ENCODE results near the gene GABRR3. TPM values are rescaled to one million over a fixed set of nuclear protein-coding genes. Genes with fewer than 3 reads are reported as not detected.

The GABRR3 gene
- total and polyA plus RNA-seq, 12 donors = not detected

DNA sequence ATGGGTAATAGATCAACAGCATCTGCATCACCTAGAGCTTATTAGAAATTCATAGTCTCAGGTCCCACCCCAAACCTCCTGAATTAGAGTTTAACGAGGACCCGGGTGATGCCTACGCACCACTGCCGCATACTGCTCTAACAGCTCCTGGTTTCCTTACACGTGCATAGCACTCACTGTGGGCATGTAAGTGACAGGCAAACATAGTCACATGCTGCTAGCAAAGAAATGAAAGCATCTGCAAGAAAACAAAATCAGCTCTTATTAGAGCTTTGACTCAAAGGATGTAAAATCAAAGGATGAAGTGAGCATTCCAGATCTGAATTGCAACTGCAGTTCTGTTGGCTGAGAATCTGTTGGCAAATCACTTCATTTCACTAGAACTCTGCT, 43.8 kb downstream of the GABRR3 start:
- no peak for ATAC-seq

DNA sequence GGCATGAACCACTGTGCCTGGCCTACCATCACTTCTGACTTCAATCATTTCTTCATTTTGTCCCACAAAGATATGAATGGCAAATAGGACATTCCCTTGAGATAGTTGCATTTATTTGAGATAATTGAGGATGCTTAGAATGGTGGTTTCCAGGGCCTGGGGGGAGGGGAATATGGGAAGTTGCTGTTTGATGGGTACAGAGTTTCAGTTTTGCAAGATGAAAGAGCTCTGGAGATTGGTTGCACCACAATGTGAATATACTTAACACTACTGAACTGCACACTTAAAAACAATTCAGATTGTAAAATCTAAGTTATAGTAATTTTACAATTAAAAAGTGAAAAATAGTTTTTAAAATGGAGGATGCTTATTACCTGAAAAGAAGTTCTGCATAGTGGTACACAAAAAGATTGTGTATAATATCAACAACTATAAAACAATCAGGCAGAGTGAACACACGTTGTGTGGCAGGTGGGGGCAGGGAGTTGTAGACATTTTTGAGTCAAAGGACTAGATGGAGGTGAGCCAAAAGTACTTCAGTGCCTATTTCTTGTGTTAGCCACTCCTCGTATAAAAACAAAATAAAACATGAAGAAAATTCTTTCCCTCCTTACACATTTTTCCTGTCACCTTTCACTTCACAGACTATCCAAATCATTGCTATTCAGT, 44.4 kb downstream of the GABRR3 start:
- Histone ChIP-seq H3K27ac (no peak overlapping the region), H3K4me3 (no peak overlapping the region), H3K27me3 (no peaks in the 10 kb centered on the region), H3K9me3 (no peaks in the 10 kb centered on the region), H3K4me1 (no peaks in the 10 kb centered on the region), H3K36me3 (no peaks in the 10 kb centered on the region)
- WGBS, 2 donors = 36 to 65% methylated on average over 2 of the region's 2 CpGs
- DNase-seq (no peak), ATAC-seq (no peak)
- intact Hi-C loops (cut with DNase I) = no loop called here
- TF ChIP-seq, protein P1, sequence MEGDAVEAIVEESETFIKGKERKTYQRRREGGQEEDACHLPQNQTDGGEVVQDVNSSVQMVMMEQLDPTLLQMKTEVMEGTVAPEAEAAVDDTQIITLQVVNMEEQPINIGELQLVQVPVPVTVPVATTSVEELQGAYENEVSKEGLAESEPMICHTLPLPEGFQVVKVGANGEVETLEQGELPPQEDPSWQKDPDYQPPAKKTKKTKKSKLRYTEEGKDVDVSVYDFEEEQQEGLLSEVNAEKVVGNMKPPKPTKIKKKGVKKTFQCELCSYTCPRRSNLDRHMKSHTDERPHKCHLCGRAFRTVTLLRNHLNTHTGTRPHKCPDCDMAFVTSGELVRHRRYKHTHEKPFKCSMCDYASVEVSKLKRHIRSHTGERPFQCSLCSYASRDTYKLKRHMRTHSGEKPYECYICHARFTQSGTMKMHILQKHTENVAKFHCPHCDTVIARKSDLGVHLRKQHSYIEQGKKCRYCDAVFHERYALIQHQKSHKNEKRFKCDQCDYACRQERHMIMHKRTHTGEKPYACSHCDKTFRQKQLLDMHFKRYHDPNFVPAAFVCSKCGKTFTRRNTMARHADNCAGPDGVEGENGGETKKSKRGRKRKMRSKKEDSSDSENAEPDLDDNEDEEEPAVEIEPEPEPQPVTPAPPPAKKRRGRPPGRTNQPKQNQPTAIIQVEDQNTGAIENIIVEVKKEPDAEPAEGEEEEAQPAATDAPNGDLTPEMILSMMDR (IDR thresholded peaks at IDR 0.05) = no peak

More for the DNA sequence above, 43.8 kb downstream of the GABRR3 start:
- H3K27ac ChIP-seq = no peak overlapping the region
- no peaks in the 10 kb centered on the region for H3K9me3 ChIP-seq
- 71 to 78% methylated on average over 5 of the region's 5 CpGs for WGBS, 2 donors
- no peak for DNase-seq
- no peaks in the 10 kb centered on the region for H3K36me3 ChIP-seq
- TF ChIP-seq, protein P1 (IDR thresholded peaks at IDR 0.05) = no peak
- intact Hi-C loops (cut with DNase I) = no loop called here
- H3K4me3 ChIP-seq = no peak overlapping the region
- H3K4me1 ChIP-seq = no peaks in the 10 kb centered on the region
- no peaks in the 10 kb centered on the region for H3K27me3 ChIP-seq

GRCh38 chr3:97988784-97989568, 46.1 kb downstream of the GABRR3 start:
- no peak overlapping the region for H3K27ac ChIP-seq
- DNase-seq = no peak
- ATAC-seq = no peak
- TF ChIP-seq, protein P1 (IDR thresholded peaks at IDR 0.05) = no peak
- H3K4me3 ChIP-seq = no peak overlapping the region
- no peaks in the 10 kb centered on the region for H3K27me3 ChIP-seq
- peaks cover 0 to 2% (median 0%) of the 10 kb centered on the region in 9 donors for H3K4me1 ChIP-seq
- H3K9me3 ChIP-seq = no peaks in the 10 kb centered on the region
- intact Hi-C loops (cut with DNase I) = no loop called here
- WGBS, 2 donors = 98 to 100% methylated on average over 3 of the region's 3 CpGs
- no peaks in the 10 kb centered on the region for H3K36me3 ChIP-seq

DNA sequence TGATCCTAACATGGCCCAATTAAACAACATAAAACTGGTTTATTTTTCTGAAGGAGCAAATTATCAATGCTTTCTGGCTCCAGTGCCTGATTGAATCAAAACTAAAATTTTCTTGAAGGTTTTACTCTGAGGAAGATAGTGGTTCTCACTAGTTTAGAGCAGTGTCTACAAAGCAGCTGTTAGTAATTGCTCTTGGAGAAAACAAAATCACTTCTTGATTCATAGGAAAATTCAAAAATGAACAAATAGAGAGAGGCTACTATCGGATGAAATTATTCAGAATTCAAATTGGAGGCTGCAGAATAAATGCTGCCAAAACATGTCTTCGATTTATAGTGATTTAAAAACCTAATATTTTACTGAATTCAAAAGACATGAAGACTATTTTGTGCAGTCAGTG, 47.8 kb downstream of the GABRR3 start:
- Histone ChIP-seq H3K36me3 (no peaks in the 10 kb centered on the region), H3K27ac (no peak overlapping the region), H3K27me3 (no peaks in the 10 kb centered on the region), H3K4me1 (peaks cover 0 to 8% (median 0%) of the 10 kb centered on the region in 9 donors), H3K9me3 (no peaks in the 10 kb centered on the region), H3K4me3 (no peak overlapping the region)
- 89 to 92% methylated on average over 2 of the region's 2 CpGs for WGBS, 2 donors
- intact Hi-C loops (cut with DNase I) = no loop called here
- ATAC-seq = no peak
- TF ChIP-seq, protein P1 (IDR thresholded peaks at IDR 0.05) = no peak
- DNase-seq = no peak
